GM18907 (cell line): ENCODE results near the gene C1GALT1.
A peak's percentile ranks its signal among the peaks of the same experiment; 100 is the strongest.
"Not testable (repeated sequence)": the region's sequence is repeated elsewhere in the genome, so short reads cannot be mapped to it uniquely, and the experiment has no call there.

Source experiments
- ATAC-seq: cut with Tn5 transposase; IDR thresholded peaks from one replicate; pipeline ENCODE4 v1.9.1; 2021; ENCODE audit warnings: mild to moderate bottlenecking, moderate library complexity; ENCODE audit not compliant: unreplicated experiment

The C1GALT1 gene

DNA sequence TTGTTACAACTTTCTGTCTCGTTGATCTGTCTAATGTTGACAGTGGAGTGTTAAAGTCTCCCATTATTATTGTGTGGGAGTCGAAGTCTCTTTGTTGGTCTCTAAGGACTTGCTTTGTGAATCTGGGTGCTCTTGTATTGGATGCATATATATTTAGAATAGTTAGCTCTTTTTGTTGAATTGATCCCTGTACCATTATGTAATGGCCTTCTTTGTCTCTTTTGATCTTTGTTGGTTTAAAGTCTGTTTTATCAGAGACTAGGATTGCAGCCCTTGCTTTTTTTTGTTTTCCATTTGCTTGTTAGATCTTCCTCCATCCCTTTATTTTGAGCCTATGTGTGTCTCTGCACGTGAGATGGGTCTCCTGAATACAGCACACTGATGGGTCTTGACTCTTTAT, 17.2 kb downstream of the C1GALT1 start:
- not testable (repeated sequence) for ATAC-seq

DNA sequence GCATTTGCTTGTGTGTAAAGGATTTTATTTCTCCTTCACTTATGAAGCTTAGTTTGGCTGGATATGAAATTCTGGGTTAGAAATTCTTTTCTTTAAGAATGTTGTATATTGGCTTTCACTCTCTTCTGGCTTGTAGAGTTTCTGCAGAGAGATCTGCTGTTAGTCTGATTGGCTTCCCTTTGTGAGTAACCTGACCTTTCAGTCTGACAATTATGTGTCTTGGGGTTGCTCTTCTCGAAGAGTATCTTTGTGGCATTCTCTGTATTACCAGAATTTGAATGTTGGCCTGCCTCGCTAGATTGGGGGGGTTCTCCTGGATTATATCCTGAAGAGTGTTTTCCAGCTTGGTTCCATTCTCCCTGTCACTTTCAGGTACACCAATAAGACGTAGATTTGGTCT, 17.9 kb downstream of the C1GALT1 start:
- not testable (repeated sequence) for ATAC-seq

DNA sequence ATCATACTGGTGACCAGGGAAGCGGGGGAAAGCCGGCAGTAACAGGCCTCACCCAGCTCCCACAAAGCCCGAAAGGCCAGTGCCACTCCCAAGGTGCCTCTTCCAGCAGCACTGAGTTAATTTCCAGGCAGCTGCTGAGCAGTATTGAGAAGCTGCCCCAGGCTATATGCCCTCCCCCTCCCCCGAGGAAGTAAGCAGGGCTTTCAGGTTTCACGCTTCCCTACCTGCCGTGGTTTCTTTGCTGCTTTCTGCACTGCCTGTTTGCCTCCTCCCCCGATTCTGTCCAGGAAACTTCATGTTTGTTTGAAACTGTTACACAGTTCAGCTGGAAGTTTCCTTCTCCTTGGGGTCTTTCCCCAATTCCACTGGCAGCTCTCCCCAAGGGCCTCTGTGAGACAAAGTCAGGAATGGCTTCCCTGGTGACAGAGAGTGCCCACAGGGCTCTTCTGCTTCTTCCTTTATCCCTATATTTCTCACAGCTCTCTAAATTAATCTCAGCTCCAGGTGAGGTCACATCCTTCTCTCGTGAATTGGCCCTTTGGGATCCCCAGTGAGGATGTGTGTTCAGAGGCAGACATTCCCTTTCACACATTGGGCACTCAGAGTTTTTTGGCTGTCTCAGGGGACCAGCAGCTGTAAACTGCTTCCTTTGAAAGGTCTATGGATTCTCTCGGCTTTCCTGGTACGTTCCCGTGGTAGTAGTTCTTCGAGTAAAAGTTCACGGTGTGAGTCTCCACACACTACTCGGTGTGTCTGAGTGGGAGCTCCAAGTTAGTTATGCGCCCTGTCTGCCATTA, 19.4 kb downstream of the C1GALT1 start:
- peak; percentile 99 for ATAC-seq

DNA sequence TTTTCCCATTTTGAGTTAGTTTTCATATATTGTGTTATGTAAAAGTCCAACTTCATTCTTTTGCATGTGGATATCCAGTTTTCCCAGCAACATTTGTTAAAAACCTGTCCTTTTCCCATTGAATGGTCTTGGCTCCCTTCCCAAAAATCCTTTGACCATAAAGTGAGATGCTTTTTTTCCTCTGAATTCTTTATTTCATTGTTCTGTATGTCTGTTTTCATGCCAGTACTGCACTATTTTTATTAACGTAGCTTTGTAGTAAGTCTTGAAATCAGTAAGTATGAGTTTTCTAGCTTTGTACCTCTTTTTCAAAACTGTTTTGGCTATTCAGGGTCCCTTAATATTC, 20.0 kb downstream of the C1GALT1 start:
- no peak for ATAC-seq

DNA sequence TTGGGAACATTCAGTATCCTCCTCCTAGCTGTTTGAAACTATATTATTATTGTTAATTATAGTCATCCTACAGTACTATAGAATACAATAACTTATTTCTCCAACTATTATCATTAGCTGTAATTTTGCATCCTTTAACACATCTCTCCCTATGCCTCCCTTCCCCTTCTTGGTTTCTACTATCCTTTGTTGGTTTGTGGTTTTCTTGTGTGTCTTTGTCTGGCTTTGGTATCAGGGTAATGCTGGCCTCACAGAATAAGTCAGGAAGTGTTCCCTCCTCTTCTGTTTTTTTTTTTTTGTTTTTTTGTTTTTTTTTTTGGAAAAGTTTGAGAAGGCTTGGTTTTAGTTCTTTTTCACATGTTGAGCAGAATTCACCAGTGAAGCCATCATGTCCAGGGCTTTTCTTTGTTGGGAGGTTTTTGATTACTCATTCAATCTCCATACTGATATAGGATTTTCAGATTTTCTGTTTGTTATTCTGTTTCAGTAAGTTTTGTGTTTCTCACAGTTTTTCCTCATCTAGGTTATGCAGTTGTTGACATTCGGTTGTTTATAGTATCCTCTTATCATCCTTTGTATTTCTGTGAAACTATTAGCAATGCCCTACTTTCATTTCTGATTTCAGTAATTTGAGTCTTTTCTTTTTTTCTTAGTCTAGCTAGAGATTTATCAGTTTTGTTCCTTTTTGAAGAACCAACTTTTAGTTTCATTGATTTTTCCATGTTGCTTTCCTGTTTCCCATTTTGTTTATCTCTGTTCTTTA, 21.6 kb downstream of the C1GALT1 start:
- no peak for ATAC-seq

DNA sequence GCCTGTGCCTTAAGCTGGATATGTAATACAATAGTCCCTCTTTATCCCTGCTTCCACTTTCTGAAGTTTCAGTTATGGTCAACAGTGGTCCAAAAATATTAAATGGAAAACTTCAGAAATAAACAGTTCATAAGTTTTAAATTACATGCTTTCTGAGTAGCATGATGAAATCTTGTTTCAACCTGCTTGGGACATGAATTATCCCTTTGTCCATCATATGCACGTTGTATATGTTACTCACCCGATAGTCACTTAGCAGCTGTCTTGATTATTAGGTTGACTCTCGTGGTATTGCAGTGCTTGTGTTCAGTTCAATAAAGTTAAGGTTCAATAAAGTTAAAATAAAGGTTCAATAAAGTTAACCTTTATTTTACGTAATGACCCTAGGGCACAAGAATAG, 25.5 kb downstream of the C1GALT1 start:
- ATAC-seq: no peak

DNA sequence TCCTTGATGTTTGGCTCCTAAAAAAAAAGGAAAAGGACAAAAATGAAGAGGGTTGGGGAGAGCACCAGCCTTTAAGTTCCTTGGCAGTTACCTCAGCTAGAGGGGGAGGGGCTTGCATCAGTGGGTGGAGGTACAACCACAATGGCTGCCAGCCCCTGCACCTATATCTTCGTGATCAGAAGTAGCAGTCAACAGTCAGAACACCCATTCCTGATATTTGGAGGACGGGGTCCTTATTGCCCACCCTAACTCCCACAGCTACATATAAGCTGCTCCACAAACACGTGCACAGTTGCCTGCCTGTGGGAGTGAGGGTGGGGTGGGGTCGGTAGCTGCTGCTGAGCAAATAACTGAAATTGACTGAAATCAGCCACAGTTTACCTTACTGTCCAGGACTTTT, 26.2 kb downstream of the C1GALT1 start:
- no peak for ATAC-seq

DNA sequence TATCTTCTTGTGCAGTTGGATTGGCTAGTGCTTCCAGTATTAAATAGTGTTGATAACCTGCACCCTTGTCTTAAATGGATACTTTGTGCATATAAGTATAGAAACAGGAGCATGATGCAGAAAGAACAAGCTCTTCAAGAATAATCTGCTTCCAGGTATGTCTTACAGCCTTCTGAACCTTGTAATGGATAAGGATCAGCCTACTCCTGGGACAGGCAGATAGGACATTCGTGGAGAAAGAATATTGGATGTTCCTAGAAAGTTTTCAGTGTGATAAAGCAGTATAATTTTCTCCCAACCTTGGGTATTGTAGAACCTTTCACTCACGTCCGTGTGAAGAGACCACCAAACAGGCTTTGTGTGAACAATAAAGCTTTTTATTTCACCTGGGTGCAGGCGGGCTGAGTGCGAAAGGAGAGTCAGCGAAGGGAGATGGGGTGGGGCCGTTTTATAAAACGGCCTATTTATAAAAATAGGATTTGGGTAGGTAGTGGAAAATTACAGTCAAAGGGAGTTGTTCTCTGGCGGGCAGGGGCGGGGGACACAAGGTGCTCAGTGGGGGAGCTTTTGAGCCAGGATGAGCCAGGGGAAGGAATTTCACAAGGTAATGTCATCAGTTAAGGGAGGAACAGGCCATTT, 27.2 kb downstream of the C1GALT1 start:
- ATAC-seq: no peak

DNA sequence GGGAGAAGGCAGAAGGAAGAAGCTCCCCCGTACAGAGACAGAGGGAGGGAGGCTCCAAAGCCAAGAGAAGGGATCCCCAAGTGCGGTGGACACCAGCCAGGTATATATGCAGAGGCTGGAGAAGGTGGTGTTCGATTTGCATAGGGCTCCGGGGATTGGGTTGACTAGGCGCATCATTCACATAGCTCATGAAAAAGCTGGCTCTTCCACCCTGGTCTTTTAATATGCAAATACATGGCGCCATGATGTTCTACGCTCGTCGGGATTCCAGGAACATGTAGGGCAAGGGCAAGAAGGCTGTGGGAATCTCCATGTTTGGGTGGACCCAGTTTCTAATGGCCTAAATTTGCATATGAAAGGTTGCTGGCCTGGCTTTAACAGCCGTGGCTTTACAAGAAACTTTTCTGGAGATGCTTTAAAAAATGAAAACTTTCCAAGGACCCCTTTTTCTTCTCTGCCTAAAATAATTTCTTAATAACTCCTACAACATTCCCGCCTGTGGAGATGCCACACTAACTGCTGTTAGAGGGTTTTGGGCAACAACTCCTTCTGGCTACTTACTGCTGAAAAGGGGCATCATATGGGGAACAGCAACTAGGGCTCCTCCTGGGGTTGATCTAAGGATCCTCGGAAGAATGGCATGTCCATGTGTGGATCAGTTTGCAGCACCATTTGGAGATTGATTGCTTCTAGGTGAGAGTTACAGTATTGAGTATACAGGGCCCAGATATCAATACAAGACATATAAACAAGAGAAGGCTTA, 28.3 kb downstream of the C1GALT1 start:
- no peak for ATAC-seq

DNA sequence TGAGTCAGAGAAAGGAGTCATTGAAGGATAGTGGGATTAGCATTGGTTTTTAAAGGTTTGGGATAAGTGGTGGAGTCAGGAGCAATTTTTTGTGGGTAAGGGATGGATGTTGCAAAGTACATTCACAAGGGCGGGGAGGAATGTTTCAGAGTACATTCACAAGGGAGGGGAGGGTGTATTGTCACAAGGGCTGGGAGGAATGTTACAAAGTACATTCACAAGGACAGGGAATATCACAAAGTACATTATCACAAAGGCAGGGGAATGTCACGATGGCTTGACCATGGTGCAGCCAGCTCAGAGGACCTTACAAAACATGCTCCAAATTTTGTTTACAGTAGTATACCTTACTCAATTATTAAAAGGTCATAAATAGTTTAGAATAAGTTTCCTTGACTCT, 30.3 kb downstream of the C1GALT1 start:
- no peak for ATAC-seq

DNA sequence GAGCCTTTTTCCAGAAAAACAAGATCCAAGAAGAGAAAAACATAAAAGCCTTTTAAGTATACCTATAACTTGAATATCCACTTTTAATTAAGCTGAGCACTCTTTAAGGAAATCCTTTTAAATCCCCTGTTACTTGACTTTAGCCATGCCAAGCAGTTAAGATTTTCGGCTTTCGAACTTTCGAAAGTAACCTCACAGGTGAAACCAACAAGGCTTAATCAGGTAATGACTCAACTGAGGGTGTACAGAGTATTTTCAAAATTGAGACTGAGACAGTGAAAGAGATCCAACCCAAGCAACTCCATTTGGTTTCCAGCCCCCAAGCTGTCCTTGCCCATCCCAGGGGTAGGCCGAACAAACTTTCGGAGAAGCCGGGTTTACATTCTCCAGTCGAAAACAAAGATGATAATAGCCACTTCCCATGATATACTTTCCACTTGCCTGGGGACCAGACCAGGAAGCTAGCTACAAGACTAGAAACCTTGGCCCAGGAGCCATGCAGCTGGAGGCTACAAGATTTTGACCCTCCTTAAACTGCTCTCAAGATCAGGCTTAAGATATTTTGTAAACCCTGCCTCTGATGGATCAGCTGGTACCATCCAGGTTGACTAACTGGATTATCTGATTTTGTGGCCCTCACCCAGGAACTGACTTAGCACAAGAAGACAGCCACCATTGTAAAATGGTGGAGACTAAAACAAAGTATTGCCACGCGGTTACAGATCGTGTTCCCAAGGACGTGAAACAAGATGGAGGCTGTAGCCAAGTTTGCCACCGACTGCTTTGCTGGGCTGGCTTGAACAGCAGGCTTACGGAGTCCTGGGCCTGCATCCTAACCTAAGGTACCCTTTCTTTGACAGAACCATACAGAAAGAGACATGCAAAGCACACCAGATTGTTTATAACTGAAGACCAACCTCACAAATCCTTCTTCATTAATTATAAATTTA, 32.3 kb downstream of the C1GALT1 start:
- no peak for ATAC-seq

DNA sequence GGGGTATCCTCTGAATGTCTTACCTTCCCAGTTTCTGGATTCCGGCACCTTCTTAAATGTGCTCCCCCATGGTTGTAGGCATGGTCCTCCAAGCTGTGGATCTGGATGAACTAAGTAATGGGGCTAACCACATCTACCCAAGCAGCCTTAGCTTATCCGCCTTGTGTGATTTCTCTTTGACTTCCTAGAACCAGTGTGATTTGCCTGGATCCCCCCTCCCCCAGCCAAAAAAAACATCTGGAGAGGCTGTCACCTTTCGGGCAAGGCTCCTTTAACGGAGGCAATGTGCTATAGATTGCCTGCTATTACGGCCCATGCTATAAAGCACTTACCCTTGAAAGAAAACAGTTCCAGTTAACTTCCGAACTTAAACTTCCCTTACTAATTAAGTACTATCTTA, 33.9 kb downstream of the C1GALT1 start:
- ATAC-seq: no peak

DNA sequence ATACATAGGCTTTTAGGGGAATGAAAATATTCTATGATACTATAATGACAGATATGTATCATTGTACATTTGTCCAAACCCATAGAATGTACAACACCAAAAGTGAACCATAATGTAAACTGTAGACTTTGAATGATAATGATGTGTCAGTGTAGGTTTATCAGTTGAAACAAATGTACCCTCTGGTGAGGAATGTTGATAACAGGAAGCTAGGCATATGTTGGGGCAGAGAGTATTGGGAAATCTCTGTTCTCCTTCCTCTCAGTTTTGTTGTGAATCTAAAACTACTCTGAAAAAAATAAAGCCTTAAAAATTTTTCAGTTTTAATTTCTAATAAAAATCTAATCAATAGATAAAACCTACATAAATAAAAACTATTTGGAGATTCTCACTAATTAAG, 36.9 kb downstream of the C1GALT1 start:
- ATAC-seq: no peak

DNA sequence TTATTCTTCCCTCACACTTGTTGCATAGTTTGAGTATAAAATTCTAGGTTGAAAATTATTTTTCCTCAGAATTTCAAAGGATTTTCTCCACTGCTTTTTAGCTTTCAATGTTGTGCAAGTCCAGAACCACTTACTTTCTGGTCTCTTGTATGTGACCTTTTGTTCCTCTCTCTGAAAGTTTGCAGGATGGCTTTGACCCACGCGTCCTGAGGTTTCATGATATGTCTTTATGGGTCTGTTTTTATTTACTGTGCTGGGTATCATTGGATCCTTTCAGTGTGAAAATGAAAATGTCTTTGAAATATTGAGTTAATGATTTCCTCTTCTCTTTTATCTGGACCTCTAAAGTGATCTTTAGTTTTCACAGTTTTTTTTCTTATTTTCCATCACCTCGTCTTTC, 38.5 kb downstream of the C1GALT1 start:
- no peak for ATAC-seq

DNA sequence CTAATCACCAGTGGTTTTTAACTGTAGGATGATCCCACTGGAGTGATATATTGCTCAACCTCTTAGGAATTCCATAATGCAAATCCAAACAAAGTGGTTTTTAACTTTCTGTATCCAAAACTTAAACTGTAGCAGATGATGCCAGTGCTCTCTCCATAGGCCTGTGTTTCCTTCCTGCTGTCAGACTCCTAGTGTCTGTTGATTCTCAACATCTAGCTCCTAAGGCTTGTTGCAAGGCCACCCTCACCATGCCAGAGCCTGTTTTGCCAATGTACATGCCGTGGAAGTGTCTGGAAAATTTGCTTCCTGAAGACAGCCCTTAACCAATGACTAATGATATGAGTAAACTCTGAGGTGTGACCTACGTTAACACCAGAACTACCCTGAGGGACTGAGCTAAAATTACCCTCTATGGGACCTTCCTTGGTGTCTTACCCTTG, 39.3 kb downstream of the C1GALT1 start:
- no peak for ATAC-seq

DNA sequence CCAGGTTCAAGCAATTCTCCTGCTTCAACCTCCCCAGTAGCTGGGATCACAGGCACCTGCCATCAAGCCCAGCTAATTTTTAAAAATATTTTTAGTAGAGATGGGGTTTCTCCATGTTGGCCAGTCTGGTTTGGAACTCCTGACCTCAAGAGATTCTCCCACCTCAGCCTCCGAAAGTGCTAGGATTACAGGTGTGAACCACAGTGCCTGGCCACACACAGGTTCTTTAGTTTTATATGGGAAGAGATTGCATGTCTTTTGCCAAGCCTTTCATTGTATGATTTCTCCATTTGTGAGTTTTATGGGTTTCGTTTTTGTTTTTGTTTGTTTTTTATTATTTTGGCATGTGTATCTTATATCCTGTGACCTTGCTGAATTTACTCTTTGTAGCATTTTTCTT, 40.9 kb downstream of the C1GALT1 start:
- ATAC-seq: no peak

DNA sequence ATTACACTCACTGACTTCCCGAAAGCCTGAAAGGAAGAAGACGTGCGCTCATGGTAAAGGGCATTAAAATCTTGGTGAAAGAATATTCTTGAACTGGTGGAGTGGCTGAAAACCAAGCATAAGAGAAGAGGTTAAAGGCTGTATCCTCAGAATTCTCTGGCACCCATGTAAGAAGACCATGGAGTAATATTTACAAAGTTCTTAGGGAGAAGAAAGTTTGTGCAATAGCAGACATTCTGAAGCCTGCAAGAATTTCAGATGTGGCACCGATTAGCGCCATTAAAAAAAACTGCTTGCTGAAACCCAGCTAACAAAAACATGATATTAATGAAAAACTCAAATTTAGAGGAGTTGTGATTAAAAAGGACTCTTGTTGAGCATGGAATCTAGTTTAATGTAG, 44.1 kb downstream of the C1GALT1 start:
- no peak for ATAC-seq

DNA sequence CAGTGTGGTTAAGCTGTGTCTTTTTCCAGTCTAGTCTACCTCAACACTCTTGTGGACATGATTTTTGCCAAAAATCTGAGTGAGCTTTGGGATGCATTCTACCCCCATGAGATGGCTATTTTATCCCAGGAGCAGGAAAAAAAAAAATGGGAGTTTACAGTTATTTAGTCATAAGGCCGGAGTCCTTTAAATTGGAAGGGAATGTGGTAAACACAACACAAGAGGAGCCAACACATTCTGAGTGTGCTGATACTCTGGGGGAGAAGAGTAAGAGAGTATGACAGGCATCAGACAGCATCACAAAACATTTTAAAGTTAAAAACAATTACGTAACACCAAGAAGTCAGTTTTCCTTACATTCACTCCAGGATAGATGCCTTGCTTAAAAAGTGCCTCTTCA, 46.1 kb downstream of the C1GALT1 start:
- ATAC-seq: no peak

DNA sequence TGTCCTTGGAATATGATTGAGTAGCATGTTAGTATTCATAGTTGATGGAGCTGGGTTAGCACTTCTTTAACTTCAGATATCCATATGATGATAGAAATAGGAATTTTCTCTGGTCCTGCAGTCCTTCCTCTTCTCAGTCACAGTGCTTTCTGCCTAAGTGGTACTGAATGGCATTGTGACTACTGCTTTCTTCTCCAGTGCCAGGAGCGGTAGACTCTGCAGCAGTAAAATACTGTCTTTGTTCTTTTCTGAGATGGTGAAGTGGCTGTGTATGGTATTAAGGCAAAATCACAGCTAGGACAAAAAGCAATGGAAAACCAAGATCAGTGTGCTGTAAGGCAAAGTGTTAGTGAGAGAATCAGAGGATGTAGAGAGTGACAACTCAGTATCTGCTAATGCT, 46.6 kb downstream of the C1GALT1 start:
- no peak for ATAC-seq

DNA sequence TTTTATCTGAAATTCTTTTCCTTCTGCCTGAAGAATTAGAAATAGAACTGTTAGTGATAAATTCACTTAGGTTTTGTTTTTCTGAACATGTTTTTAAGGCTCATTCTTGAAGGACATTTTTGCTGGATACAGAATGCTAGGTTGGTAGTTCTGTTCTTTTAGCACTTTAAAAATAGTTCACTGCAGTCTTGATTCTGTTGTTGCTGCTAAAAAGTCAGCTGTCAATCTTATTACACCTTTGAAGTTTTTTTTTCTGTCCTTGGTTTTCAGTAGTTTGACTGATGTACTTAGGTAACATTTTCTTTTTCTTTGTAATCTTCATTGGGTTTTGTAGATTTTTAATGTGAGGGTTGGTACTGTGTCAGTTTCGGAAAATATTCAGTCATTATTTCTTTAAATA, 48.7 kb downstream of the C1GALT1 start:
- ATAC-seq: no peak
